ENCODE results near the gene SPAG16.

The SPAG16 gene

GRCh38 chr2:214019229-214019972 is 735.1 kb downstream of the SPAG16 start:
- no peak overlapping the region for H3K27ac ChIP-seq
- no peak for TF ChIP-seq ZFX (IDR thresholded peaks at IDR 0.05)
- no peak for TF ChIP-seq CTCF (conservative IDR thresholded peaks at IDR 0.05)

- no peak for TF ChIP-seq ZFX (IDR thresholded peaks at IDR 0.05)
- H3K27ac ChIP-seq: no peak overlapping the region
Observed at GRCh38 chr2:214019973-214020345, 735.7 kb downstream of the SPAG16 start.

- no peak overlapping the region for H3K27ac ChIP-seq
- no peak for TF ChIP-seq CTCF (conservative IDR thresholded peaks at IDR 0.05)
Observed at GRCh38 chr2:214029190-214029589, 744.9 kb downstream of the SPAG16 start.

GRCh38 chr2:214031566-214031965 is 747.3 kb downstream of the SPAG16 start:
- no peak overlapping the region for H3K27ac ChIP-seq
- TF ChIP-seq CTCF (conservative IDR thresholded peaks at IDR 0.05) (no peak), ZFX (IDR thresholded peaks at IDR 0.05) (no peak)

GRCh38 chr2:214034417-214034816 is 750.2 kb downstream of the SPAG16 start:
- TF ChIP-seq CTCF (conservative IDR thresholded peaks at IDR 0.05) (no peak), ZFX (IDR thresholded peaks at IDR 0.05) (no peak)
- H3K27ac ChIP-seq: no peak overlapping the region

- TF ChIP-seq CTCF (conservative IDR thresholded peaks at IDR 0.05) (no peak), ZFX (IDR thresholded peaks at IDR 0.05) (no peak)
- no peak overlapping the region for H3K27ac ChIP-seq
Observed at GRCh38 chr2:214035091-214035852, 751.0 kb downstream of the SPAG16 start.

GRCh38 chr2:214035921-214036320 is 751.7 kb downstream of the SPAG16 start:
- TF ChIP-seq ZFX (IDR thresholded peaks at IDR 0.05): no peak
- no peak for TF ChIP-seq CTCF (conservative IDR thresholded peaks at IDR 0.05)
- H3K27ac ChIP-seq: no peak overlapping the region
